Keratinocyte (primary cell): ENCODE data around the gene SMIM38. TPM values are rescaled to one million over a fixed set of nuclear protein-coding genes. Genes with fewer than 3 reads are reported as not detected.

ENCODE experiments used
- DNase-seq: peaks from one replicate; pipeline ENCODE4 v3.0.0-alpha.2; 2011; ENCODE audit warnings: low read depth, missing footprints, low spot score
- FAIRE-seq: peaks from 2 replicates; lab custom pipeline; 2011; peaks lifted over from hg19 to GRCh38; lab: Jason Lieb, UNC
- H2AFZ ChIP-seq: 2 replicates; pipeline ENCODE4 v1.6.0; 2012; ENCODE audit warnings: low read length, control low read depth, inconsistent platforms; ENCODE audit not compliant: control insufficient read depth
- H3K27ac ChIP-seq: 2 replicates; pipeline ENCODE4 v1.5.1; 2011; ENCODE audit warnings: low read length; ENCODE audit not compliant: control insufficient read depth, insufficient read depth
- H3K27me3 ChIP-seq: 3 replicates; pipeline ENCODE4 v1.6.0; 2011; ENCODE audit warnings: low read length; ENCODE audit not compliant: control insufficient read depth, insufficient read depth; ENCODE audit errors: extremely low read depth
- H3K36me3 ChIP-seq, 2 experiments: 2 replicates in 1 of 2; 3 replicates in 1 of 2; pipeline ENCODE4 v1.5.1; 2011; ENCODE audit warnings: low read length in 2 of 2, mild to moderate bottlenecking in 1 of 2; ENCODE audit not compliant: control insufficient read depth in 2 of 2, insufficient read depth in 2 of 2; ENCODE audit errors: extremely low read depth in 1 of 2
- H3K4me1 ChIP-seq: 3 replicates; pipeline ENCODE4 v1.5.1; 2011; ENCODE audit warnings: low read length; ENCODE audit not compliant: control insufficient read depth, insufficient read depth; ENCODE audit errors: extremely low read depth
- H3K4me2 ChIP-seq: 3 replicates; pipeline ENCODE4 v1.6.0; 2011; ENCODE audit warnings: low read depth, low read length; ENCODE audit not compliant: control insufficient read depth, insufficient read depth; ENCODE audit errors: extremely low read depth
- H3K4me3 ChIP-seq, 3 experiments: fragments of 200-600 bp in 1 of 3; sonication (generic) in 1 of 3; 2 replicates in 2 of 3; 3 replicates in 1 of 3; pipeline ENCODE4 v1.5.1; 2011 to 2016; ENCODE audit warnings: low read length in 3 of 3, mild to moderate bottlenecking in 3 of 3, control low read depth in 2 of 3, inconsistent platforms in 1 of 3, low read depth in 1 of 3, mixed read lengths in 1 of 3, mixed run types in 1 of 3, moderate library complexity in 1 of 3; ENCODE audit not compliant: control insufficient read depth in 2 of 3, insufficient read depth in 2 of 3; ENCODE audit errors: extremely low read depth in 1 of 3
- H3K79me2 ChIP-seq: 2 replicates; pipeline ENCODE4 v1.6.0; 2012; ENCODE audit warnings: low read length; ENCODE audit not compliant: control insufficient read depth, insufficient read depth
- H3K9ac ChIP-seq: 3 replicates; pipeline ENCODE4 v1.6.0; 2011; ENCODE audit warnings: low read length; ENCODE audit not compliant: control insufficient read depth, insufficient read depth; ENCODE audit errors: extremely low read depth
- H3K9me1 ChIP-seq: 3 replicates; pipeline ENCODE4 v1.6.0; 2011; ENCODE audit warnings: low read length; ENCODE audit not compliant: control insufficient read depth, insufficient read depth; ENCODE audit errors: extremely low read depth
- H3K9me3 ChIP-seq: 2 replicates; pipeline ENCODE4 v1.5.1; 2012; ENCODE audit warnings: low read depth, low read length; ENCODE audit not compliant: control insufficient read depth
- H4K20me1 ChIP-seq: 3 replicates; pipeline ENCODE4 v1.6.0; 2011; ENCODE audit warnings: low read length; ENCODE audit not compliant: control insufficient read depth, insufficient read depth; ENCODE audit errors: extremely low read depth
- CTCF ChIP-seq, 3 experiments: IDR thresholded peaks in 1 of 3; conservative IDR thresholded peaks in 1 of 3; optimal IDR thresholded peaks in 1 of 3; 2 replicates in 2 of 3; 3 replicates in 1 of 3; pipeline versions ENCODE3 to v1.5.1; 2011; ENCODE audit warnings: low read length in 3 of 3, mild to moderate bottlenecking in 3 of 3, moderate library complexity in 2 of 3, control low read depth in 1 of 3, inconsistent platforms in 1 of 3; ENCODE audit not compliant: insufficient read depth in 2 of 3; ENCODE audit errors: extremely low read depth in 1 of 3
- EZH2 ChIP-seq: IDR thresholded peaks from one replicate; pipeline ENCODE4 v1.6.1; 2012; ENCODE audit warnings: inconsistent platforms, mild to moderate bottlenecking, low read length, moderate library complexity
- dilution Hi-C: fragments of 300-500 bp; cut with MboI; formaldehyde crosslinking; loops from one replicate; pipeline ENCODE4 v1.7.0; 2020; ENCODE audit warnings: low sequenced_read_pairs; ENCODE audit not compliant: extremely low pct_ligation_motif_present
- polyA plus RNA-seq, 5 experiments: library from polyadenylated mRNA; depleted of rRNA in 3 of 5; stranded (reverse) in 3 of 5; stranded (forward) in 1 of 5; unstranded in 1 of 5; fragments of >200 nt; gene quantifications; 1 replicate in 1 of 5; 2 replicates in 3 of 5; 3 replicates in 1 of 5; pipeline versions ENCODE4 v1.2.1 to v1.2.3, GENCODE V29; 2011 to 2012; ENCODE audit warnings: missing spikeins in 2 of 5, low read depth in 1 of 5, low replicate concordance in 1 of 5

Gene SMIM38
- polyA plus RNA-seq, 1 donor (not counting 4 experiments of a cell fraction or from before 2014, with no cell fraction given), result not detected

- Histone ChIP-seq H2AFZ (no peak overlapping the region), H3K27me3 (no peaks in the 10 kb centered on the region), H3K27ac (no peak overlapping the region), H3K36me3 (no peaks in the 10 kb centered on the region), H3K4me2 (no peak overlapping the region), H3K9me1 (no peaks in the 10 kb centered on the region), H3K4me1 (no peaks in the 10 kb centered on the region), H3K9me3 (peaks cover 3% of the 10 kb centered on the region), H4K20me1 (no peaks in the 10 kb centered on the region), H3K9ac (no peak overlapping the region), H3K79me2 (no peaks in the 10 kb centered on the region), H3K4me3 (no peak overlapping the region)
- DNase-seq (no peak), FAIRE-seq (no peak)
- dilution Hi-C loops, result no loop called here
- TF ChIP-seq CTCF (optimal IDR thresholded peaks at IDR 0.05 in 1 of 3, IDR thresholded peaks at IDR 0.05 in 1 of 3, conservative IDR thresholded peaks at IDR 0.05 in 1 of 3; ENCODE audit: extremely low read depth in 1 of 3, insufficient read depth in 2 of 3, low read length in 3 of 3), result no peak
- no peak for TF ChIP-seq EZH2
Observed at GRCh38 chr11:69131121-69131566, 24.6 kb upstream of the SMIM38 start.

- H3K27ac ChIP-seq, result no peak overlapping the region
- DNase-seq, result peak; percentile 58
- dilution Hi-C loops, result no loop called here
- no peak overlapping the region for H3K9ac ChIP-seq
- no peaks in the 10 kb centered on the region for H3K79me2 ChIP-seq
- peak; percentile 87 for FAIRE-seq
- peaks cover 3% of the 10 kb centered on the region for H3K9me3 ChIP-seq
- H3K4me2 ChIP-seq, result no peak overlapping the region
- H3K27me3 ChIP-seq, result no peaks in the 10 kb centered on the region
- H3K4me3 ChIP-seq, result no peak overlapping the region
- no peaks in the 10 kb centered on the region for H3K9me1 ChIP-seq
- TF ChIP-seq CTCF (optimal IDR thresholded peaks at IDR 0.05 in 1 of 3, IDR thresholded peaks at IDR 0.05 in 1 of 3, conservative IDR thresholded peaks at IDR 0.05 in 1 of 3; ENCODE audit: extremely low read depth in 1 of 3, insufficient read depth in 2 of 3, low read length in 3 of 3) (peak; percentile 85 to 98 (median 97)), EZH2 (no peak)
- H4K20me1 ChIP-seq, result no peaks in the 10 kb centered on the region
- H2AFZ ChIP-seq, result peak overlapping the region; percentile 48
- H3K4me1 ChIP-seq, result no peaks in the 10 kb centered on the region
- H3K36me3 ChIP-seq, result no peaks in the 10 kb centered on the region
Observed at GRCh38 chr11:69131644-69132300, 24.0 kb upstream of the SMIM38 start.
